ENCODE results near the gene MYBPH.

Gene MYBPH

DNA sequence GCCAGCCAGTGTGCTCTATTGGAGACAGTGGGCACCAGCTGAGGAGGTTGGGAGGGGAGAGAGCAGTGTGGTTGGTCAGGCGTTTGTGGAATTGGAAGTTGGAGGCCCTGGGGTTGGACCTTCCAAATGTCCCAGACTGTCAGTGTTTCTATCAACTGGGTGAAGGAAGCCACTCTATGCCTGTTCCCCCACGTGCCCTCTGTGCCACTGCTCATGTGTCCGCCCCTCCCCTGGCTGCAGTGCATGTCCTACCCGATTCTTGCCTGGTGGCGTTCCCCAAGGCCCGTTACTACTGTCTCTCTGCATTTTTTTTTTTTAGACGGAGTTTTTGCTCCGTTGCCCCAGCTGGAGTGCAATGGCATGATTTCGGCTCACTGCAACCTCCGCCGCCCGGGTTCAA lies 27.0 kb downstream of the MYBPH start:
- no peak for DNase-seq (ENCODE audit: low read depth)

DNA sequence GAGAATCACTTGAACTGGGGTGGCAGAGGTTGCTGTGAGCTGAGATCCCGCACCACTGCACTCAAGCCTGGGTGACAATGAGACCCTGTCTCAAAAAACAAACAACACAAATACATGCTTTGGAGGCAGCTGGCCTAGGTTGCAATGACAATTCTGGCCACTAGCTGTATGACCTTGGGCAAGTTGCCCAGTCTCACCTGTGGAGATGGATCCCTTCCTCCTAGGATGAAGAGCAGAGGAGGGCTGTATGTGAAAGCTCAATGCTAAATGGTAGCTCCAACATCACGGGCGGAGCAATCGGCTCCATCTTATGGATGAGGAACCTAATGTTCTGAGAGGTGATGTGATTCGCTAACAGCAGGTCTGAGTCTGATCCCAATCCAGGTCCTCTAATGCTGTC lies 27.5 kb downstream of the MYBPH start:
- no peak for DNase-seq (ENCODE audit: low read depth)

- DNase-seq (ENCODE audit: low read depth), result no peak
Observed at GRCh38 chr1:203147376-203147775, 28.2 kb downstream of the MYBPH start.

DNA sequence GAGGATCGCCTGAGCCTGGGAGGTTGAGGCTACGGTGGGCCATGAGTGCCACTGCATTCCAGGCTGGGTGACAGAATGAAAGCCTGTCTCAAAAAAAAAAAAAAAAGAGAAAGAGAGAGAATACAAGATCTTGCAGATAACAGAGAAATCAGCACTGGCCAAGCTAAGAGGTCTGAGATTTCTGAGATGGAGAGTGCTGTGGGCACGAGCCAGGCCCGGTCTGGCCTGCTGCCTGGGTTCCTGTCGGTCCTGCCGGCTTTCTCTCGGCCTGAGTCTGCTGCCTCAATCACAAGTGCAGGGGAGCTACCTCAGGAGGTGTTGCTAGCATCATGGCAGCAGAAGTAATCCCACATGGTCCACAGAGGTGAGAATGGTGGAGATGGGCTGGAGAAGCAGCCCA lies 29.1 kb downstream of the MYBPH start:
- DNase-seq (ENCODE audit: low read depth), result no peak

DNA sequence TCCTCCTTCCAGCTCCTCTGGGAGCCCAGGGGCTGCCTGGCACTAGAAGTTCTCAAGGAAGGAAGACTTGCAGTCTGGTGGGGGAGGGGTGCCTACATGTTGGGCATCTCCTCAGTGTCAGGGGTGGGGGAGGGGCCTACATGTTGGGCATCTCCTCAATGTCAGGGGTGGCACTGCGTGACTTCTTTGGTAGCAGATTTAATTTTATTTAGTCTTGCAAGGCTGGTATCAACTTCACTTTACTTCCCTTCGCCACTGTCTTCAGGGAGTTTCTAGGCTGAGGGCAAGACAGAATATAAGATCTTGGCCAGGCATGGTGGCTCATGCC lies 29.6 kb downstream of the MYBPH start:
- DNase-seq (ENCODE audit: low read depth), result no peak

- no peak for DNase-seq (ENCODE audit: low read depth)
Observed at GRCh38 chr1:203145321-203146041, 30.1 kb downstream of the MYBPH start.

DNA sequence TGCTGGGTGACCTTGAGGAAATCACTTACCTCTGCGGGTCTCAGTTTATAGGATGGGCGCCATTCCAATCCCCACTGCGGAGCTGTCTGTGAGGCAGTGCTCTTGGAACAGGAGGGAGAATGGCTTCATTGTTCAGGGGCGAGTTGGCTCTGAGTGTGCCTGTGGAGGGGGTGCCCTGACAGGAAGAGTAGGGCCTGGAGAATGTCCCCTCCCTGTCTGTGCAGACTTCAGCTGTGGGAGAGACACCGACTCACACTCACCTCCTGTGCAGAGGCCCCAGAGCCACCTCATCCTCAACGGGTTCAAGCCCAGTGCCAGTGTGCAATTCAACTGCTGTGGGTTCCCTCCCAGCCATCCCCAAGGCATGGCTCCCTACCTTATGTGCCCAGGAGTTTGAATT lies 31.0 kb downstream of the MYBPH start:
- no peak for DNase-seq (ENCODE audit: low read depth)

- DNase-seq (ENCODE audit: low read depth), result no peak
Observed at GRCh38 chr1:203143641-203144040, 32.0 kb downstream of the MYBPH start.

GRCh38 chr1:203142684-203143408 lies 32.8 kb downstream of the MYBPH start:
- no peak for DNase-seq (ENCODE audit: low read depth)

DNA sequence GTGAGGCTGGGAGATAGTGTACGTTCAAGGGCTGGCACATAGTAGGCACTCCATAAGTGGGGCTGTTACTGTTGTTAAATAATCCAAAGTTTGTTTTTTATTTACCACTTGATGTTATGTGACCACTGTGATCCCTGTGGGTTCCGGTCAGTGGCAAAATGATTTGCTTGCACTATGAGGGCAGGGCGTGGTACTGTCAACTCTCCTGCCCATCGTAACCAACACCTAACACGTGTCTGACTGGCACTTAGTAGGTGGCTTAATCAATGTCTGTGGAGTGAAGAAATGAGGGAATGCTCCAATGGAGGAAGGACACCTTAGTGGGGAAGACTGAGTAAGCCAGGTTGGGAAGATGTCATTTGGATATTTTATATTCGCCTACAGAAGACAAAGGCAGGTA lies 33.5 kb downstream of the MYBPH start:
- DNase-seq (ENCODE audit: low read depth), result no peak

- DNase-seq (ENCODE audit: low read depth), result no peak
Observed at GRCh38 chr1:203140743-203141520, 34.7 kb downstream of the MYBPH start.

- no peak for DNase-seq (ENCODE audit: low read depth)
Observed at GRCh38 chr1:203139976-203140475, 35.6 kb downstream of the MYBPH start.

GRCh38 chr1:203138066-203138465 lies 37.6 kb downstream of the MYBPH start:
- no peak for DNase-seq (ENCODE audit: low read depth)

- DNase-seq (ENCODE audit: low read depth), result no peak
Observed at GRCh38 chr1:203137324-203137723, 38.3 kb downstream of the MYBPH start.

DNA sequence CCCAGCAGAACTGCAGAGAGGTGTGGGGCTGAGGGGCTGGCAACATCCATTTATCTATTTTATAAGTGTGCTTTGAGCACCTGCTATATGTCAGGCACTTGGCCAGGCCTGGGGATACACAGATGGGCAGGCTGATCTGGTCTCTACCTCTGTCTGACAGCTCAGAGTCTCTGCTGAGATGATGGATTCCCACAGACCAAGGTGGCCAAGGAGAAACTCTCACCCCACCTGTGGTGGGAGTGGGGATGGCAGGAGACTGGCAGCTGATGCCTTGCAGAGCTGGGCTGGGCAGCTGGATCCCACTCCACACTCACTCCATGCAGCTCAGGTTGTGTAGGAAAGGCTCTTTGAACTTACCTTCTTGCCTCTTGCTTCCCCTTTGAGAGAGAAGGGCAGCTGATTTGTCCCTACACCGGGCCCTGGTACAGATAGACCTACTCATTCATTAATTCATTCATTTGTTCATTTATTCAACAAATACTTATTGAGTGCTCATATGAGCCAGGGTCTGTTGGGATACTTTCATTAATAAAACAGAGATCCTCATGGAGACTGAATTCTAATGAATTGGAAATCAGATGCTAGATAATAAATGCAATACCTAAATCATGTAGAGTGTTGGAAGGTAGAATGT lies 39.1 kb downstream of the MYBPH start:
- DNase-seq (ENCODE audit: low read depth), result no peak

DNA sequence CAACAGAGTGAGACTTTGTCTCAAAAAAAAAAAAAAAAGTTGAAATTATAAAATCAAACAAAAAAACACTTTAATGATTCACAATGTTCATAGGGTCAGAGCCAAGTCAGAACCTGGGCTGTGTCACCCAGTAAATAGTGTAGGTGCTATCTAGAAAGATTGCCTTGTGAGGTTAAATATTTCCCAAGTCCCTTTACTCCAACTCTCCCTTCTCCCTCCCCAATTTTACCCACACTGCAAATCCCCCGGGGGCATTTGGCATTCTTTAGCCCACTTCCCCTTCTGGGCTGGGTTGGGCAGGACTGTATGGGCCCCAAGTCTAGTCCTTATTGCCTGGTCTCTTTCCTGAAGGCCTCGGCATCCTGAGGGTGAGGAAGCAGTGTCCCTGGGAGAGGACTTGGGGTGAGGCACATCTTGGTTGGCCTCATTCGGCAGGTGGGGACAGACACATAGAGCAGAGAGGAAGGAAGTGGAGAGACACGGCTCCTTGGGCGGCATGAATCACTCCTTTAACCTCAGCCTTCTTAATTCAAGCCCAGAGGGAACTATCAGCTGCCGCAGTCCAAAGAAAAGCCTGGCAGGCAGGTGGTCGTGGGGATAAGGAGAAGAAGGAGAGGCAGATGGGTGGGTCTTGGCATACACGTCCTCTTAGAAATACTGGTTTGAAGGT lies 39.9 kb downstream of the MYBPH start:
- DNase-seq (ENCODE audit: low read depth), result no peak

DNA sequence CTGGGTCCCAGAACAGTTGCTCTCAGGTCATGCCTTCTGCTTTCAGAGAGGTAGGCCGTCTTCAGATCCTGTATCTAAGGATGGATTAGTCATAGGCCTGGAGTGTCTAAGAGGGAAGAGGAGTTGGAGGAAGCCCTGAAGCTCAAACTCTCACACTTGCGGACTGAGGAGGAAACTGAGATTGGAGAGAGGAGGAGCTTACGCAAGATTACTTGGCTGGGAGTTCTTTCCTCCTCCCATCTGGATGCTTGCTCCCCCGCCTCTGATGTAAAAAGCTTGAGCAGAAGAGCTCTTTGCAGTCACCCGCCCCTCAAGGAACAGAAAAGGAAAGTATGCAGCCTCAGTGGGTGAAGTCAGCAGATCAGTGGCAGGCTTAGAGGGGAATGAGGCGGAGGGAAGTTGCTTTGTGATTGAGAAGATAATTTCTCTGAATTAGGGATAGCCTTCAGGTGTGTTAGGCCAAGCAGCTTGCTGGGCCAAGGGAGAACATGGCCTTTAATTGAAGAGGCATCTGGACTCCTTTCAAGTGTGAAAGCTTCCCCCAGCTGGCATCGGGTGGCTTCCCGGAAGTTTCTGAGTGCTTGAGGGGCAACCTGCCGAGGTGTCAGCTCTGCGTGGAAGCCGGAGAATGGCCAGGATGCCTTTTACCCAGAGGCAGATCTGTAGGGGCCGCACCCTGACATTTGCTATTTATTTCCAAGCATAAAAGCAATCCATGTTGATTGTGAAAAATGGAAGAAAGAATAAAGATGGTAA lies 41.5 kb downstream of the MYBPH start:
- DNase-seq (ENCODE audit: low read depth), result no peak

GRCh38 chr1:203131548-203132200 lies 44.0 kb downstream of the MYBPH start:
- no peak for DNase-seq (ENCODE audit: low read depth)

- DNase-seq (ENCODE audit: low read depth), result no peak
Observed at GRCh38 chr1:203130358-203130985, 45.2 kb downstream of the MYBPH start.

All from stimulated activated CD8-positive, alpha-beta memory T cell treated with anti-CD3 and anti-CD28 coated beads, Interleukin-12 subunit alpha, Interleukin-12 subunit beta, amount 100 ng/mL, for 1 hour (primary cell).